ENCODE results near the gene COMMD9.
"Not testable (repeated sequence)": the region's sequence is repeated elsewhere in the genome, so short reads cannot be mapped to it uniquely, and the experiment has no call there.

COMMD9 gene

GRCh38 chr11:36289226-36289852 is at the start of gene COMMD9:
Gene COMMD9 (minus strand): TSS chr11:36289424. CDS start chr11:36289412, 12 bp downstream.
- in situ Hi-C loops (cut with HindIII; ENCODE audit: low sequenced_read_pairs): no loop called here

- in situ Hi-C loops (cut with HindIII; ENCODE audit: low sequenced_read_pairs): no loop called here
Measured at GRCh38 chr11:36333897-36334296, 44.7 kb upstream of the COMMD9 start.

- in situ Hi-C loops (cut with HindIII; ENCODE audit: low sequenced_read_pairs): no loop called here
Measured at GRCh38 chr11:36333468-36333867, 44.2 kb upstream of the COMMD9 start.

- in situ Hi-C loops (cut with HindIII; ENCODE audit: low sequenced_read_pairs): no loop called here
Measured at GRCh38 chr11:36330411-36330810, 41.2 kb upstream of the COMMD9 start.

DNA sequence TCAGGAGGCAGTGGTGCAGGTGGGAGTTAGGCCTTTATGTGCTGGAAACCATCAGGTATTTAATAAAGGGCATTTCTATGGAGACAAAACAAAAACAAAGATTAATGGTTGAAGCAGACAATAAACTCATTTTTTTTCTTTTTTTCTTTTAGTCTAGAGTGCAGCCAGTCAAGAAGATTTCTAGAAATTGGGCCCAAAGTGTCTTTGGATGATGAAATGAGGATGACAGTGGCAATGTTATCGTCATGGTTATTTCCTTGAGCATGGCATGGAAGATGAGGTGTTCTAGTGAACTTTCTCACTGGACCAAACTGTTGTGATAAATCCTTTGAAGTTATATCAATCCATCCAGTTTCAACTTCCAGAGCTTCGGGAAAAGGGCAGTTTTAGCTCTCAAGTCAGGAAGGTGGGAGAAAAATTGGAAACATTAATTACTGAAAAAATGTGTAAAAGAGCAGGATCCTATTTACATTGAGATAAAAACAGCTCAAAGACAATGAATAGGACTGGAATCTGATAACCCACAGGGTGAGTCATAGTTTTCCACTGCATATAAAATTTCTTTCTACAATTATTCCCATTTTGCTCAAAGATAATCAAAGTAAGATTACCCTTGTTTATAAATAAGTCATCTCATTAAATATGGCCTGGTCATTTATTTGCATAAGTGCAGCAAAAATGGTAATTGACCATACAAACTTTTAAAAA is 39.9 kb upstream of the COMMD9 start:
- in situ Hi-C loops (cut with HindIII; ENCODE audit: low sequenced_read_pairs): no loop called here

- in situ Hi-C loops (cut with HindIII; ENCODE audit: low sequenced_read_pairs): no loop called here
Measured at GRCh38 chr11:36326524-36327419, 37.5 kb upstream of the COMMD9 start.

- in situ Hi-C loops (cut with HindIII; ENCODE audit: low sequenced_read_pairs): not testable (repeated sequence)
Measured at GRCh38 chr11:36325403-36325802, 36.2 kb upstream of the COMMD9 start.

DNA sequence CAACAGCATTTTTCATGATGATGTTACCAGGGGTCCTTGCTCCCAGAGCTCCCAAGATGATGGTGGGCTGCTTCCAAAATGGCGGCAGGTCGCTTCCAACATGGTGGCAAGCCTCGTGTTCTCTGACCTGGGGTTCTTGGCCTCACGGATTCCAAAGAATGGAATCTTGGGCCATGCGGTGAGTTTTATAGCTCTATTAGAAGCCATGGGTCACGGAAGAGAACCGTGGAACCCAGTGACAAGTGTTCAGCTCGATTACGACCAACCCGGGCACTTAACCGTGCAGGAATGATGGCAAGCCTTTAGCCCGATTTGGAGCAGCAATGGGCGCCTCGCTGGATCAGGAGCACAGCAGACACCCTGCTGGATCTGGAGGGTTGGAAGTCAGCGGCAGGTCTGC is 35.7 kb upstream of the COMMD9 start:
- in situ Hi-C loops (cut with HindIII; ENCODE audit: low sequenced_read_pairs): not testable (repeated sequence)

GRCh38 chr11:36317992-36318391 is 28.8 kb upstream of the COMMD9 start:
- in situ Hi-C loops (cut with HindIII; ENCODE audit: low sequenced_read_pairs): no loop called here

DNA sequence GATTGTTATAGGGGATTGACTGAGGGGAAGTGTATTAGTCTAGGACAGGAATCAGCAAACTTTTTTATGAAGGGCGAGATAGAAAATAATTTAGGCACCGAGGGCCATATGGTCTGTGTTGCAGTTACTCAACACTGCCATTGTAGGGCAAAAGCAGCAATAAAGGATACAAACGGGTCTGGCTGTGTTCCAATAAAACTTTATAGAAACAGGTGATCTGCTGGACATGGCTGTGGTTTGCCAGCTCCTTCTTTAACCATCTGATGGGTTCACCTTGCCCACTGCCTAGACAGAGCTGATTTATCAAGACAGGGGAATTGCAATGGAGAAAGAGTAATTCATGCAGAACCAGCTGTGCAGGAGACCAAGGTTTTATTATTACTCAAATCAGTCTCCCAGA is 26.8 kb upstream of the COMMD9 start:
- in situ Hi-C loops (cut with HindIII; ENCODE audit: low sequenced_read_pairs): no loop called here

DNA sequence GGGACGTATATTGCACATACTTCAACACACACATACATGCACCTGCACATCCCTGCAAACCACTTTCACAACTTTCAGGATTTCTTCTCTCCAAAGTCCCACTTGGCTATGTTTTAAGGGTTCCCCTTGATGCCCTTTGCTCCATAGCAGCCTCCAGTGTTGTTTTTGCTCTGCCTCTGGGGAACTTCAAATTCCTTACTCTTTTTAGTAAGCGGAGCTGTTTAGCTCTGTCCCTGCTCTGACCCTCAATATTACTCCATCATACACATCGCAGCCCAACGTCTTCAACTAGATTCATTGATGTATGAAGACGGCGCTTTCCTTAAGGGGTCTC is 25.2 kb upstream of the COMMD9 start:
- in situ Hi-C loops (cut with HindIII; ENCODE audit: low sequenced_read_pairs): no loop called here

DNA sequence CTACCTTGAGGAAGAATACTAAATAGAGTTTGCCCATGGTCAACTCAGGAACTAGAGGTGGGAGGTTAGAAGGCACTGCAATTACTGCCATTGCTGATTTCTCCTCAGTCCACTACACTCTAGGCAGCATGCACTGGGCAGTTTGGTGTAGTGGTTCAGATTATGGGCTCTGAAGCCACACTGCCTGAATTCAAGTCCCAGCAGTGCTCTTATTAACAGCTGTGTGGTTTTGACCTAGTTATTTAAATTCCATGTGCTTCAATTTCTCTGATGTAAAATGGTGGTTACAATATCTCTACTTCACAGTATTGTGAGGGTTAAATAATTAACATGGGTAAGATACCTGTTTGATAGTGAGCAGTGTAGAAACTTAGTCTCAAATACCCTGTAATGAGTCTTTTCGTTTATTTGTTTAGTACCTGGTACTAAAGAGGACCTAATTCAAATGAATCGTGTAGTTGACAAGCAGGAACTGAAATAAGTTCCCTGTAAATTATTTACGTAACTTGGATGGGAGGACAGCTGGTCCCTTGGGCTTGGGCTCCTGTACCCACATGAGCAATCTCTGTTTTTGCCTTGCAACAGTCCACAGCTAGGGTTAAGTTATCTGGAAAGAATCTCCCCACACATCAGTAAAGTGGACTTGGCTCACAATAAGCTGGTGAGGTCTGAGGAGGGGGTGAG is 24.7 kb upstream of the COMMD9 start:
- in situ Hi-C loops (cut with HindIII; ENCODE audit: low sequenced_read_pairs): no loop called here

DNA sequence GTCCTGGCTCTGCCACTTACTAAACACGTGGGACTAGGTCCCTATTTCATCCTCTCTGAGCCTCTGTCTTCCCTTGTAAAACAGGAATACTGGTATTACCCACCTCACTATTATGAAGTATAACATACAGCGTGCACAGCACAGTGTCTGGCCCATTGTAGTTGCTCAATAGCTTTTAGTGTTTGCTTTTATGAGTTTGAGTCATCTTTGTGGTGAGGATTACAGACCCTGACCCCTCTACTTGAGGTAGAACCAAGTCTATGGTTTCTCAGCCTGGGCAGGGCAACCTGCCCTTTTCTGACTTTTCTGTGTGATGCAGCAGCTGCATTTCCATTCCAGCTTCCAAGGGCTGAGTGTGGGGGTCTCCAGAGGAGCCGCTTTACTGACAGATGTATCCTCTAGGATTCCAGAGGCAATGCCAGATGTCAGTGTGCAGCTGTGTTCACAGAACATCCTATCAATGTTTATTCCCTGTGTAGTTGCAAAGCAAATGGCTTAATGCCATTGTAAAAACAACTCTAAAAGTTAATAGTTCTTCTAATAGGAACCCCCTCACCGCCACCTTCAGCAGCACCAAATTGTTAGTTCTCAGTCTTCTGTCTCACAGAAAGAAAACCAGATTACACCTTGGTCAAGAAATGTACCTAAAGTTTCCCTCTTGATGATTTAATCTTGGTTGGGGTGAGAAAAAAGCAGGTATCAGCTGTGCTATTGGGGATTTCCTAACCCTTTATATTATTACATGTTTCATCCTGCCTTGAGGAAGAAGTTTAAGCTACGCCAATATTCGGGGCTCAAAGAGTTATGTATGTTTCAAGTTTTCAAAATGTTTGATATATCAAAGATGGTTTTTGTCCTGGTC is 23.6 kb upstream of the COMMD9 start:
- in situ Hi-C loops (cut with HindIII; ENCODE audit: low sequenced_read_pairs): no loop called here

DNA sequence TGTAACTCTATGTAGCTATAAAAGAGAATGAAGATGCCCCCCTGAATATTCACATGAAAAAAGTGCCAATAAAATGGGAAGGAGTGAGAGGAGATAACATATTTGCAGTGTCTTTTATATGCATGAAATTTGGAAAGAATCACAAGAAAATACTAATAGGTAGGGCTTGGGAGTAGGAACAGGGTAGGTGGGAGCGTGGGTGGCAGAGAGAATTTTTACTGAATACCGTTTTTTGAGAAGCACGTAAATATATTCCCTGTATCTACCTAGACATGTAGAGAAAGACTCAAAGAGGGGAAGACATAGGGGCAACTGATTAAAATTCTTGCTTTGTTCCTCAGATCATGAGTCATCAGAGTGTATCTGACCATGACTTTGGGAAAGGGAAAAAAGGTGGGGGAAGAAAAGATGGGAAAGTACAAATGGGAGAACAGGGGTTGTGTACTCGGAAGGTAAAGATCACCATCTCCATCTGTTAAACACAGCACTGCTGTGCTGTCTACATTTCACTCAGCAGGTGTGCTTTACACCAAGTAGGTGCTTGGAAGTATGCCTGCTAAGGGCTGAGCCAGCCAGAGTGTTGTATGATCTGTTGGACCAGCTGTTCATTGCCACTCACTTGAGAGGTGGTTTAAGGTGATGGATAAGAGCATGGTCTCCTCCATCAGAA is 22.8 kb upstream of the COMMD9 start:
- in situ Hi-C loops (cut with HindIII; ENCODE audit: low sequenced_read_pairs): no loop called here

- in situ Hi-C loops (cut with HindIII; ENCODE audit: low sequenced_read_pairs): no loop called here
Measured at GRCh38 chr11:36309779-36310178, 20.6 kb upstream of the COMMD9 start.

DNA sequence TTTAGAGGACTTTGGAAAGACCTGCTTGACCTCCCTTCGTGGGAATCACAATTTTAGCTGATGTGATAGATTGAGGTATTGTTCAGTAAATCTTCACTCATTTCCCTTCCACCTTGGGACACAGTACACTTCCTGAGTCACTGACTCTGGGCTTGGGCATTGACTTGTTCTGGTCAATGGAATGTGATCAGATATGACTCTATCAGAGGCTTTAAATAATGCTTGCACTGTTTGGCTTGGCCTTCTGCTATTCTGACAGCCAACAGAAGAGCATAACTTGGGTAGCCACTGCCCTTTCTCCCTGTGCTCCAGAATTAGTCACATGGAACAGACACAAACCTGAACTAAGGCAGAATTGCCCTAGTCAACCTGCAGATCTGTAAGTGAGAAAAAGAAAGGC is 19.4 kb upstream of the COMMD9 start:
- in situ Hi-C loops (cut with HindIII; ENCODE audit: low sequenced_read_pairs): no loop called here

- in situ Hi-C loops (cut with HindIII; ENCODE audit: low sequenced_read_pairs): no loop called here
Measured at GRCh38 chr11:36306888-36307287, 17.7 kb upstream of the COMMD9 start.

GRCh38 chr11:36305047-36305446 is 15.8 kb upstream of the COMMD9 start:
- in situ Hi-C loops (cut with HindIII; ENCODE audit: low sequenced_read_pairs): no loop called here

DNA sequence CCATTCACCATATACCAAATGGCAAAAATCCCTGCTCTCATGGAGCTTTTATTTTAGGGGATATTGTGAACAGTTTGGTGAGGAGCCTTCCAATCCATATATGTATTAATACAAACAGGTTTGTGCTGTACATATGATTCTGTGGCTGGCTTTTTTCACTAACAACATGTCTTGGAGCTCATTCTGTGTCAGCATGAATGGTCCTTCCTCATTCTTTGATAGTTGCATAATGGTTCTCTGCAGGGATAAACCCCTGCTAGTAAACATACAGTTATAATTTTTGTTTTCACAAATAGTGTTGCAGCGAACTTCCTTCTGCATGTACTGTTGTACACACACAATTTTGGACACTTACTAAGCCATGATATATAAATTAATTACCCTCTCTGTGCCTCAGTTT is 15.1 kb upstream of the COMMD9 start:
- in situ Hi-C loops (cut with HindIII; ENCODE audit: low sequenced_read_pairs): no loop called here

GRCh38 chr11:36300650-36301049 is 11.4 kb upstream of the COMMD9 start:
- in situ Hi-C loops (cut with HindIII; ENCODE audit: low sequenced_read_pairs): no loop called here

Data from endothelial cell of hepatic sinusoid (primary cell).